Right lobe of liver (tissue), 4 donors: ENCODE results near the gene ARID3B.

Experiments
- POLR2A ChIP-seq: fragments of 450-650 bp; IDR thresholded peaks from one replicate; pipeline ENCODE4 v1.6.1; 2017; ENCODE audit warnings: antibody characterized with exemption, mild to moderate bottlenecking
- TF ChIP-seq, protein P1 (sequence below), 4 donors: fragments of 200-600 bp in 3 of 4; fragments of 450-650 bp in 1 of 4; IDR thresholded peaks; one replicate each; pipeline versions ENCODE4 v1.5.1 to v1.8.0; 2016 to 2022; ENCODE audit warnings: antibody characterized with exemption in 4 of 4, mild to moderate bottlenecking in 2 of 4
- donor health status: DM: no; HTN: no; CAD: no.
- donor health status: DM: no; HTN: no; CAD: no.
- donor health status: DM: no; HTN: yes; CAD: no.

DNA sequence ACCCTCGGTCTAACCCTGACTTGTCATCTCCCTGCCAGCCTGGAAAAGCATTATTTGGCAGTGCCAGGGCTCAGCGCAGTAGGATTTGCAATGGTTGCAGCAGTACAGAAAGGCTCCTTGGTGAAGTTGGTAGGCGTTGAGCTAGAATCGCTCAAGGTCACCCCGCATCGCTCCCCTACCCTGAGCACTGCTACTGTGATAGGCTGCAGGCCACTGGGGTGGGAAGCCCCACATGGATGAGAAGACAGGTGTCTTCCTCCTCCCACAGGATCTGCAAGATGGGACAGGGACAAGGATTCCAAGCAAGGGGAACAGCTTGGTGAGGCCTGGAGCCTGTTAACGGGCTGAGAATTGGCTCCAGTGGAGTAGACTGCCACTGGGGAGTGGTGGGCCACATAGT is 85.3 kb downstream of the ARID3B start:
- TF ChIP-seq, protein P1, sequence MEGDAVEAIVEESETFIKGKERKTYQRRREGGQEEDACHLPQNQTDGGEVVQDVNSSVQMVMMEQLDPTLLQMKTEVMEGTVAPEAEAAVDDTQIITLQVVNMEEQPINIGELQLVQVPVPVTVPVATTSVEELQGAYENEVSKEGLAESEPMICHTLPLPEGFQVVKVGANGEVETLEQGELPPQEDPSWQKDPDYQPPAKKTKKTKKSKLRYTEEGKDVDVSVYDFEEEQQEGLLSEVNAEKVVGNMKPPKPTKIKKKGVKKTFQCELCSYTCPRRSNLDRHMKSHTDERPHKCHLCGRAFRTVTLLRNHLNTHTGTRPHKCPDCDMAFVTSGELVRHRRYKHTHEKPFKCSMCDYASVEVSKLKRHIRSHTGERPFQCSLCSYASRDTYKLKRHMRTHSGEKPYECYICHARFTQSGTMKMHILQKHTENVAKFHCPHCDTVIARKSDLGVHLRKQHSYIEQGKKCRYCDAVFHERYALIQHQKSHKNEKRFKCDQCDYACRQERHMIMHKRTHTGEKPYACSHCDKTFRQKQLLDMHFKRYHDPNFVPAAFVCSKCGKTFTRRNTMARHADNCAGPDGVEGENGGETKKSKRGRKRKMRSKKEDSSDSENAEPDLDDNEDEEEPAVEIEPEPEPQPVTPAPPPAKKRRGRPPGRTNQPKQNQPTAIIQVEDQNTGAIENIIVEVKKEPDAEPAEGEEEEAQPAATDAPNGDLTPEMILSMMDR (IDR thresholded peaks at IDR 0.05): no peak
- TF ChIP-seq POLR2A: no peak
